ENCODE data around the gene CAPZB. TPM values are rescaled to one million over a fixed set of nuclear protein-coding genes. Genes with fewer than 3 reads are reported as not detected.
"Not testable (repeated sequence)": the region's sequence is repeated elsewhere in the genome, so short reads cannot be mapped to it uniquely, and the experiment has no call there.

Gene CAPZB
- polyA plus RNA-seq, 1 donor from 2014 or later = 159 TPM

GRCh38 chr1:19504796-19505692 is 19.7 kb upstream of the CAPZB start:
- no peaks in the 10 kb centered on the region for H3K36me3 ChIP-seq (ENCODE audit: insufficient read depth, low read length)
- H3K9me2 ChIP-seq (ENCODE audit: insufficient read depth, low read length) = no peaks in the 10 kb centered on the region
- H3F3A ChIP-seq (ENCODE audit: insufficient read depth, low read length, poor library complexity, severe bottlenecking) = no peaks in the 10 kb centered on the region
- H4K20me1 ChIP-seq (ENCODE audit: insufficient read depth) = no peaks in the 10 kb centered on the region
- H3K4me3 ChIP-seq (ENCODE audit: low read length) = no peak overlapping the region
- H2AFZ ChIP-seq (ENCODE audit: low read depth, low read length) = no peak overlapping the region
- TF ChIP-seq TAF1 (IDR thresholded peaks at IDR 0.05; ENCODE audit: low read depth) (no peak), MXI1 (conservative IDR thresholded peaks at IDR 0.05; ENCODE audit: poor library complexity, severe bottlenecking) (no peak), RAD21 (conservative IDR thresholded peaks at IDR 0.05) (no peak), EP300 (conservative IDR thresholded peaks at IDR 0.05; ENCODE audit: poor library complexity, severe bottlenecking) (no peak), SMC3 (conservative IDR thresholded peaks at IDR 0.05; ENCODE audit: poor library complexity) (no peak), CTCF (IDR thresholded peaks at IDR 0.05; ENCODE audit: poor library complexity, severe bottlenecking) (no peak), EZH2 (IDR thresholded peaks at IDR 0.05; ENCODE audit: borderline replicate concordance, insufficient read depth, low read length, poor library complexity, severe bottlenecking) (no peak), POLR2AphosphoS5 (IDR thresholded peaks at IDR 0.05) (no peak)
- TF ChIP-seq, protein P1, sequence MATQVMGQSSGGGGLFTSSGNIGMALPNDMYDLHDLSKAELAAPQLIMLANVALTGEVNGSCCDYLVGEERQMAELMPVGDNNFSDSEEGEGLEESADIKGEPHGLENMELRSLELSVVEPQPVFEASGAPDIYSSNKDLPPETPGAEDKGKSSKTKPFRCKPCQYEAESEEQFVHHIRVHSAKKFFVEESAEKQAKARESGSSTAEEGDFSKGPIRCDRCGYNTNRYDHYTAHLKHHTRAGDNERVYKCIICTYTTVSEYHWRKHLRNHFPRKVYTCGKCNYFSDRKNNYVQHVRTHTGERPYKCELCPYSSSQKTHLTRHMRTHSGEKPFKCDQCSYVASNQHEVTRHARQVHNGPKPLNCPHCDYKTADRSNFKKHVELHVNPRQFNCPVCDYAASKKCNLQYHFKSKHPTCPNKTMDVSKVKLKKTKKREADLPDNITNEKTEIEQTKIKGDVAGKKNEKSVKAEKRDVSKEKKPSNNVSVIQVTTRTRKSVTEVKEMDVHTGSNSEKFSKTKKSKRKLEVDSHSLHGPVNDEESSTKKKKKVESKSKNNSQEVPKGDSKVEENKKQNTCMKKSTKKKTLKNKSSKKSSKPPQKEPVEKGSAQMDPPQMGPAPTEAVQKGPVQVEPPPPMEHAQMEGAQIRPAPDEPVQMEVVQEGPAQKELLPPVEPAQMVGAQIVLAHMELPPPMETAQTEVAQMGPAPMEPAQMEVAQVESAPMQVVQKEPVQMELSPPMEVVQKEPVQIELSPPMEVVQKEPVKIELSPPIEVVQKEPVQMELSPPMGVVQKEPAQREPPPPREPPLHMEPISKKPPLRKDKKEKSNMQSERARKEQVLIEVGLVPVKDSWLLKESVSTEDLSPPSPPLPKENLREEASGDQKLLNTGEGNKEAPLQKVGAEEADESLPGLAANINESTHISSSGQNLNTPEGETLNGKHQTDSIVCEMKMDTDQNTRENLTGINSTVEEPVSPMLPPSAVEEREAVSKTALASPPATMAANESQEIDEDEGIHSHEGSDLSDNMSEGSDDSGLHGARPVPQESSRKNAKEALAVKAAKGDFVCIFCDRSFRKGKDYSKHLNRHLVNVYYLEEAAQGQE (IDR thresholded peaks at IDR 0.05; ENCODE audit: borderline replicate concordance) = no peak
- no peaks in the 10 kb centered on the region for H3K9me3 ChIP-seq (ENCODE audit: low read length)
- no peak overlapping the region for H3K27ac ChIP-seq (ENCODE audit: low read length)
- no peak overlapping the region for H3K4me2 ChIP-seq (ENCODE audit: low read length)
- no peak overlapping the region for H3K9ac ChIP-seq (ENCODE audit: low read length)
- H3K79me2 ChIP-seq (replicated peaks; ENCODE audit: insufficient read depth, low read length) = no peaks in the 10 kb centered on the region
- no peaks in the 10 kb centered on the region for H3K27me3 ChIP-seq (ENCODE audit: insufficient read depth, low read depth, low read length)

GRCh38 chr1:19502284-19502683 is 16.9 kb upstream of the CAPZB start:
- not testable (repeated sequence) for H4K20me1 ChIP-seq (ENCODE audit: insufficient read depth); H3K9me2 ChIP-seq (ENCODE audit: insufficient read depth, low read length); H3K4me2 ChIP-seq (ENCODE audit: low read length); H3K27ac ChIP-seq (ENCODE audit: low read length); H3K9ac ChIP-seq (ENCODE audit: low read length); H2AFZ ChIP-seq (ENCODE audit: low read depth, low read length); H3K9me3 ChIP-seq (ENCODE audit: low read length); H3F3A ChIP-seq (ENCODE audit: insufficient read depth, low read length, poor library complexity, severe bottlenecking); H3K79me2 ChIP-seq (replicated peaks; ENCODE audit: insufficient read depth, low read length); H3K4me3 ChIP-seq (ENCODE audit: low read length); H3K27me3 ChIP-seq (ENCODE audit: insufficient read depth, low read depth, low read length); H3K36me3 ChIP-seq (ENCODE audit: insufficient read depth, low read length)

- not testable (repeated sequence) for H3F3A ChIP-seq (ENCODE audit: insufficient read depth, low read length, poor library complexity, severe bottlenecking); H3K4me2 ChIP-seq (ENCODE audit: low read length); H3K27me3 ChIP-seq (ENCODE audit: insufficient read depth, low read depth, low read length); H2AFZ ChIP-seq (ENCODE audit: low read depth, low read length); H3K4me3 ChIP-seq (ENCODE audit: low read length); H3K36me3 ChIP-seq (ENCODE audit: insufficient read depth, low read length); H3K9ac ChIP-seq (ENCODE audit: low read length); H4K20me1 ChIP-seq (ENCODE audit: insufficient read depth); H3K27ac ChIP-seq (ENCODE audit: low read length); H3K9me2 ChIP-seq (ENCODE audit: insufficient read depth, low read length); H3K79me2 ChIP-seq (replicated peaks; ENCODE audit: insufficient read depth, low read length); H3K9me3 ChIP-seq (ENCODE audit: low read length)
Observed at GRCh38 chr1:19499887-19500286, 14.5 kb upstream of the CAPZB start.

- H4K20me1 ChIP-seq (ENCODE audit: insufficient read depth); H3K9ac ChIP-seq (ENCODE audit: low read length); H3K9me3 ChIP-seq (ENCODE audit: low read length); H3K79me2 ChIP-seq (replicated peaks; ENCODE audit: insufficient read depth, low read length); H3F3A ChIP-seq (ENCODE audit: insufficient read depth, low read length, poor library complexity, severe bottlenecking); H3K27me3 ChIP-seq (ENCODE audit: insufficient read depth, low read depth, low read length); H2AFZ ChIP-seq (ENCODE audit: low read depth, low read length); H3K36me3 ChIP-seq (ENCODE audit: insufficient read depth, low read length); H3K4me2 ChIP-seq (ENCODE audit: low read length); H3K4me3 ChIP-seq (ENCODE audit: low read length); H3K27ac ChIP-seq (ENCODE audit: low read length); H3K9me2 ChIP-seq (ENCODE audit: insufficient read depth, low read length): not testable (repeated sequence)
Observed at GRCh38 chr1:19497443-19497842, 12.1 kb upstream of the CAPZB start.
